ENCODE measurements around the gene CD247. TPM values are rescaled to one million over a fixed set of nuclear protein-coding genes. Genes with fewer than 3 reads are reported as not detected.

The CD247 gene
- total and polyA plus RNA-seq, 2 experiments from 2014 or later = not detected

- Histone ChIP-seq H3K9ac (no peak overlapping the region), H4K20me1 (ENCODE audit: insufficient read depth) (no peaks in the 10 kb centered on the region), H3K4me2 (ENCODE audit: unreplicated experiment) (no peak overlapping the region), H3K36me3 (ENCODE audit: low read depth) (peaks cover 15% of the 10 kb centered on the region; the same call in 1 of the 2 replicates), H3K9me3 (ENCODE audit: low read depth) (no peaks in the 10 kb centered on the region), H3K27ac (no peak overlapping the region), H3K79me2 (ENCODE audit: insufficient read depth) (no peaks in the 10 kb centered on the region), H3K4me3 (no peak overlapping the region), H2AFZ (no peak overlapping the region), H3K9me2 (ENCODE audit: insufficient read depth) (no peaks in the 10 kb centered on the region), H3K27me3 (replicated peaks; ENCODE audit: insufficient read depth) (no peaks in the 10 kb centered on the region), H3K4me1 (ENCODE audit: insufficient read depth) (no peaks in the 10 kb centered on the region), H3F3A (ENCODE audit: insufficient read depth) (no peaks in the 10 kb centered on the region)
- no peak for DNase-seq
- no peak for TF ChIP-seq EZH2 (IDR thresholded peaks at IDR 0.05; ENCODE audit: insufficient read depth, poor library complexity, severe bottlenecking)
- no peak for TF ChIP-seq EZH2phosphoT487 (IDR thresholded peaks at IDR 0.05; ENCODE audit: insufficient read depth, low read depth)
- WGBS, 2 experiments (ENCODE audit: low coverage in 1 of 2, low lambda C conversion rate in 2 of 2, missing lambda C conversion rate in 2 of 2) = 92 to 98% methylated on average over 1 of the region's 1 CpG
- in situ Hi-C loops (cut with MboI) = loop anchor here (25.0 kb wide), 1 partner anchor 298 kb away; no protein-coding TSS in a partner anchor
Measured at GRCh38 chr1:167388976-167389375, 129.4 kb downstream of the CD247 start.

- 95 to 98% methylated on average over 7 of the region's 7 CpGs for WGBS, 2 experiments (ENCODE audit: low coverage in 1 of 2, low lambda C conversion rate in 2 of 2, missing lambda C conversion rate in 2 of 2)
- in situ Hi-C loops (cut with MboI) = loop anchor here (25.0 kb wide), 1 partner anchor 300 kb away; no protein-coding TSS in a partner anchor
- Histone ChIP-seq H3K9me2 (ENCODE audit: insufficient read depth) (no peaks in the 10 kb centered on the region), H3K27ac (no peak overlapping the region), H3K4me3 (no peak overlapping the region), H3K4me2 (ENCODE audit: unreplicated experiment) (no peak overlapping the region), H3K9me3 (ENCODE audit: low read depth) (no peaks in the 10 kb centered on the region), H3K79me2 (ENCODE audit: insufficient read depth) (no peaks in the 10 kb centered on the region), H3K36me3 (ENCODE audit: low read depth) (peaks cover 15% of the 10 kb centered on the region; the same call in 1 of the 2 replicates), H3K27me3 (replicated peaks; ENCODE audit: insufficient read depth) (no peaks in the 10 kb centered on the region), H3K4me1 (ENCODE audit: insufficient read depth) (no peaks in the 10 kb centered on the region), H3K9ac (no peak overlapping the region), H4K20me1 (ENCODE audit: insufficient read depth) (no peaks in the 10 kb centered on the region), H2AFZ (no peak overlapping the region), H3F3A (ENCODE audit: insufficient read depth) (no peaks in the 10 kb centered on the region)
- DNase-seq = no peak
- TF ChIP-seq EZH2 (IDR thresholded peaks at IDR 0.05; ENCODE audit: insufficient read depth, poor library complexity, severe bottlenecking) (no peak), EZH2phosphoT487 (IDR thresholded peaks at IDR 0.05; ENCODE audit: insufficient read depth, low read depth) (no peak)
Measured at GRCh38 chr1:167387251-167387910, 130.9 kb downstream of the CD247 start.

Other genes starting within 250 kb of the CD247 start
- gene CREG1, start 35.2 kb upstream of the CD247 start, total RNA-seq (2014; rRNA removed; shearing (Covaris generic)) = 86.6 and 90.5 TPM in 2 replicates
- gene CREG1, start 35.2 kb upstream of the CD247 start, polyA plus RNA-seq (2016; fragmentation: Nextera tagmentation; extraction: Ambion mirVana) = 72.0 and 73.1 TPM in 2 replicates
- 0.22 TPM in 1 of 2 replicates, not detected in the other for gene RCSD1, start 111.7 kb upstream of the CD247 start, total RNA-seq (2014; rRNA removed; shearing (Covaris generic))
- gene RCSD1, start 111.7 kb upstream of the CD247 start, polyA plus RNA-seq (2016; fragmentation: Nextera tagmentation; extraction: Ambion mirVana) = 0.15 and 0.23 TPM in 2 replicates
- 144 and 189 TPM in 2 replicates for gene MPZL1, start 203.5 kb upstream of the CD247 start, total RNA-seq (2014; rRNA removed; shearing (Covaris generic))
- gene MPZL1, start 203.5 kb upstream of the CD247 start, polyA plus RNA-seq (2016; fragmentation: Nextera tagmentation; extraction: Ambion mirVana) = 284 and 289 TPM in 2 replicates

All from GM23248 (cell line).